Measurements from ENCODE around the gene LASP1NB.
"Not testable (repeated sequence)": the region's sequence is repeated elsewhere in the genome, so short reads cannot be mapped to it uniquely, and the experiment has no call there.

LASP1NB gene

GRCh38 chr17:38943607-38944006 lies 18.2 kb downstream of the LASP1NB start:
- DNase-seq (ENCODE audit: low read depth) = no peak
- TF ChIP-seq CTCF (IDR thresholded peaks at IDR 0.05; ENCODE audit: control insufficient read depth, extremely low read depth, insufficient read depth) = no peak

GRCh38 chr17:38947189-38947588 lies 21.8 kb downstream of the LASP1NB start:
- no peak for TF ChIP-seq CTCF (IDR thresholded peaks at IDR 0.05; ENCODE audit: control insufficient read depth, extremely low read depth, insufficient read depth)
- DNase-seq (ENCODE audit: low read depth) = no peak
- H3K4me3 ChIP-seq (ENCODE audit: low read depth, low read length) = no peak overlapping the region

More at GRCh38 chr17:38943607-38944006, 18.2 kb downstream of the LASP1NB start:
- H3K4me3 ChIP-seq (ENCODE audit: low read depth, low read length) = no peak overlapping the region

- H3K4me3 ChIP-seq (ENCODE audit: low read depth, low read length); DNase-seq (ENCODE audit: low read depth): not testable (repeated sequence)
These were observed 28.4 kb downstream of the LASP1NB start for GRCh38 chr17:38953800-38954199.

- H3K4me3 ChIP-seq (ENCODE audit: low read depth, low read length) = no peak overlapping the region
- DNase-seq (ENCODE audit: low read depth) = no peak
- TF ChIP-seq CTCF (IDR thresholded peaks at IDR 0.05; ENCODE audit: control insufficient read depth, extremely low read depth, insufficient read depth) = no peak
These were observed 32.9 kb downstream of the LASP1NB start for GRCh38 chr17:38958326-38958725.

- no peak for DNase-seq (ENCODE audit: low read depth)
- no peak overlapping the region for H3K4me3 ChIP-seq (ENCODE audit: low read depth, low read length)
- no peak for TF ChIP-seq CTCF (IDR thresholded peaks at IDR 0.05; ENCODE audit: control insufficient read depth, extremely low read depth, insufficient read depth)
These were observed 33.3 kb downstream of the LASP1NB start for GRCh38 chr17:38958756-38959155.

- no peak overlapping the region for H3K4me3 ChIP-seq (ENCODE audit: low read depth, low read length)
- no peak for DNase-seq (ENCODE audit: low read depth)
- no peak for TF ChIP-seq CTCF (IDR thresholded peaks at IDR 0.05; ENCODE audit: control insufficient read depth, extremely low read depth, insufficient read depth)
These were observed 34.1 kb downstream of the LASP1NB start for GRCh38 chr17:38959508-38959907.

- DNase-seq (ENCODE audit: low read depth) = no peak
- no peak overlapping the region for H3K4me3 ChIP-seq (ENCODE audit: low read depth, low read length)
- no peak for TF ChIP-seq CTCF (IDR thresholded peaks at IDR 0.05; ENCODE audit: control insufficient read depth, extremely low read depth, insufficient read depth)
These were observed 35.0 kb downstream of the LASP1NB start for GRCh38 chr17:38960402-38960801.

Data from LNCaP clone FGC (cell line).